GM21423 (cell line): ENCODE measurements around the gene OLIG3.

Source experiments
- ATAC-seq: cut with Tn5 transposase; IDR thresholded peaks from one replicate; pipeline ENCODE4 v1.9.1; 2021; ENCODE audit warnings: mild to moderate bottlenecking, moderate library complexity; ENCODE audit not compliant: unreplicated experiment

The OLIG3 gene

DNA sequence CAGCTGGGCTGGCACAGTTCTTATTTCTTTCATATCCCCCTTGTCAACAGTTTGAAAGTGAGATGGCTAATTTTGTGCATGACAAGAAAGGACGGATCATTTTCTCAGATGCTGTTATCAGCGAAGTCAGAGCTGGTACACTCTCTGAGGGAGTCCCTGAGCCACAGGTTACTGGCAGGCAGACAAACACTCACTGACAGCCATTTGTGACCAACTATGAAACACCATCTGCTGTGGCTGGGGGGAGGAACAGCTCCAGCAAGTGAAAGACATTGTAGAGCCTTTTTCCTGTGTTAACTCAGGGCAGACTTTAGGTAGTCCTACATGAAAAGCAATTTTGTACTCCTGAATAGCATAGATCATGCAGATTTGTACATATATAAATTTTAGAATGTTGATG is 22.2 kb downstream of the OLIG3 start:
- no peak for ATAC-seq

- ATAC-seq: no peak
Measured at GRCh38 chr6:137471497-137471896, 22.7 kb downstream of the OLIG3 start.

DNA sequence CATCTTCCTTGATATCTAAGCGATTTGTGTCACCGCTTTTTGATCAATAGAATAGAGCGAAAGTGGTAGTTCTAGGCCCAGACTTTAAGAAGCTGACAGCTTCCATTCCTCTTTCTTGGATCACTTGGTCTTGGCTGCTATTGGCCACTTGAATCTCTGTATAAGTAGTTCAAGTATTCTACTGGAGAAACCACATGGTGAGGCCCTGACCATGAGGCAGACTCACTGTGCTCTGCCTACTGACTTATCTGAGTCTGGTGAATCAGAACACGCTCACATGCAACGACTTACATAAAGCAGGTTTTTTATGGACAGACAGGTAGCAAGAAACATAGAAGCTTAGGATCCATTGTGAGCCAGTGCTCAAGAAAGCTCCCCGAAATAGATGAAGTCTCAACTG is 27.0 kb downstream of the OLIG3 start:
- ATAC-seq: no peak

DNA sequence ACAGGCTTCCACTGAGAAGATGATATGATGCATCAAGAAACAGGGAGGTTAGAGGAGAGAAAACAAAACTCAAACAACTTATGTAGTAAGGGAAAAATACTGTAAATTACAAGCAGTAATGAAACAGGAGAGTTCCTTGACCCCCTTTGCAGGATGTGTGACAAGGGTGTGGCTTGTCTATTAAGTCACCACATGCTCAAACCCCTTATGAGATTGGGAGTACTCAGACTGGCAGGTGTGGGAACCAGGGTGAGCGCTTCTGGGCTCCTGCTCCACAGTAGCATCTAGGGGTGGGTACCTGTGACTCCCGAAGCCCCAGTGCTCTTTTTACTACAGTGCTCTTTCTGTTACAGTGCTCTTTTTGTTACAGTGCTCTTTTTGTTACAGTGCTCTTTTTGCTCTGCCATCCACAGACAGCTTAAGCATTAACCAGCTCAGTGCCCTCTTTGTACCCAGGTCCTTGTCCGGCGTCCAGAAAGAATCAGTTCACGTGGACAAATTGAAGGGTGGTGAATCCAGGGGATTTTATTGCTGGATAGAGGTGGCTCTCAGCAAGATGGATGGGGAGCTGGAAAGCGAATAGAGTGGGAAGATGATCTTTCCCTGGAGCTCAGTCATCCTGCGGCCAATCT is 28.7 kb downstream of the OLIG3 start:
- ATAC-seq: no peak

DNA sequence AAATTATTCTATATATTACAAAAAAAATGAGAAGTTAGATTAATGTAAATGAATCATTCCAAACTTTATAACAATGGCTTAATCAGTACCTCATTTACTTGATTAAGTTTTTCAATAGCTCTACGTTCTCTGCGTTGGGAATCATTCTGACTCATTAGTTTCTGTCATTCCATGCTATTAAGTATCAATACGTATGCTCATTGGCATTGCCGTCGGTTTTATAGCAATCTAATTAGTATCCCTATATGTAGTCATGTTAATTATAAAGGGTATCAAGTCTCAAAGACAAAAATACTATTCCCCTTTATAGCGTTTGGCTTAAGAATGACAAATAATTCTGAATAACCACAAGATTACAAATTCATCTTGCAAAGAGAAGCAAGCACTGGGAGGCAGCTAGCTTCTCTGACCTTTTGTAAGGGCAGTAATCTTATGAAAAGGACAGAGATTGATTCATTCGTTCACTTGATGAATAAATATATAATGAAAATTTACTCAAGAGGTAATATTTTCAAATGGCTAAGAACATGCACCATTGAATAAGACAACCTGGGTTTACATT is 41.8 kb downstream of the OLIG3 start:
- ATAC-seq: no peak

GRCh38 chr6:137443901-137444300 is 50.3 kb downstream of the OLIG3 start:
- no peak for ATAC-seq
